B cell (primary cell): ENCODE data around the gene GSDME. TPM values are rescaled to one million over a fixed set of nuclear protein-coding genes. Genes with fewer than 3 reads are reported as not detected.
A peak's percentile ranks its signal among the peaks of the same experiment; 100 is the strongest.

Experiments used
- ATAC-seq: fragments of 200-7000 bp; cut with Tn5 transposase; one replicate; pipeline ENCODE4 v1.10.0; 2021; ENCODE audit warnings: low read depth, mild to moderate bottlenecking, moderate number of reproducible peaks, moderate library complexity
- CTCF ChIA-PET: fragments of 350-600 bp; sonication (Branson Sonifier 250); formaldehyde crosslinking; loops from one replicate; lab custom pipeline; 2021; ENCODE audit warnings: antibody characterized with exemption, inconsistent platforms; lab: Charles Lee
- POLR2A ChIA-PET: fragments of 350-600 bp; sonication (Branson Sonifier 250); formaldehyde crosslinking; loops from one replicate; lab custom pipeline; 2021; ENCODE audit warnings: antibody characterized with exemption; lab: Charles Lee
- DNase-seq: peaks from one replicate; pipeline ENCODE4 v3.0.0; 2013
- H2AFZ ChIP-seq: 2 replicates; pipeline ENCODE4 v1.6.1; 2012; ENCODE audit warnings: mild to moderate bottlenecking, low read depth, low read length; ENCODE audit not compliant: insufficient read depth, poor library complexity, severe bottlenecking
- H3K27ac ChIP-seq, 2 donors: 1 replicate in 1 of 2; 2 replicates in 1 of 2; pipeline ENCODE4 v1.5.1; 2012 to 2013; ENCODE audit warnings: low read length in 2 of 2, mild to moderate bottlenecking in 2 of 2, moderate library complexity in 1 of 2
- H3K27me3 ChIP-seq, 4 experiments: fragments of 200-600 bp in 1 of 4; sonication (generic) in 1 of 4; replicated peaks in 1 of 4; 1 replicate in 2 of 4; 2 replicates in 2 of 4; pipeline versions ENCODE4 v1.6.1 to v1.7.0; 2013 to 2016; ENCODE audit warnings: low read length in 3 of 4, mild to moderate bottlenecking in 2 of 4, mixed read lengths in 1 of 4, moderate library complexity in 1 of 4; ENCODE audit not compliant: insufficient read depth in 4 of 4, control insufficient read depth in 3 of 4; ENCODE audit errors: control extremely low read depth in 1 of 4
- H3K36me3 ChIP-seq, 2 experiments: replicated peaks in 1 of 2; 1 replicate in 1 of 2; 2 replicates in 1 of 2; pipeline versions ENCODE4 v1.6.1 to v1.7.1; 2013; ENCODE audit warnings: low read length in 1 of 2; ENCODE audit not compliant: insufficient read depth in 2 of 2, control insufficient read depth in 1 of 2; ENCODE audit errors: control extremely low read depth in 1 of 2, extremely low read depth in 1 of 2
- H3K4me1 ChIP-seq, 2 donors: fragments of 200-600 bp in 1 of 2; sonication (generic) in 1 of 2; 1 replicate in 1 of 2; 2 replicates in 1 of 2; pipeline versions ENCODE4 v1.5.1 to v1.6.1; 2013 to 2017; ENCODE audit warnings: low read length in 2 of 2; ENCODE audit not compliant: control insufficient read depth in 2 of 2, insufficient read depth in 2 of 2
- H3K4me2 ChIP-seq: replicated peaks from 2 replicates; pipeline ENCODE3; 2012; ENCODE audit warnings: mild to moderate bottlenecking, low read depth, low read length; ENCODE audit not compliant: poor library complexity, severe bottlenecking
- H3K4me3 ChIP-seq, 5 experiments: fragments of 200-600 bp in 1 of 5; sonication (generic) in 1 of 5; 1 replicate in 3 of 5; 2 replicates in 2 of 5; pipeline versions ENCODE4 v1.5.1 to v1.7.0; 2011 to 2016; ENCODE audit warnings: low read length in 4 of 5, mild to moderate bottlenecking in 4 of 5, low read depth in 2 of 5, control low read depth in 1 of 5, moderate library complexity in 1 of 5; ENCODE audit not compliant: insufficient read depth in 1 of 5; ENCODE audit errors: control extremely low read depth in 1 of 5, extremely low read depth in 1 of 5
- H3K79me2 ChIP-seq: fragments of 200-600 bp; sonication (generic); one replicate; pipeline ENCODE4 v1.6.0; 2016; ENCODE audit warnings: low read length; ENCODE audit not compliant: control insufficient read depth, insufficient read depth
- H3K9ac ChIP-seq: fragments of 200-600 bp; sonication (generic); 2 replicates; pipeline ENCODE4 v1.6.1; 2017; ENCODE audit warnings: mild to moderate bottlenecking, low read length, moderate library complexity
- H3K9me3 ChIP-seq, 3 donors: one replicate each; pipeline versions ENCODE4 v1.6.1 to v1.7.1; 2013; ENCODE audit warnings: low read length in 2 of 3; ENCODE audit not compliant: control insufficient read depth in 2 of 3, insufficient read depth in 1 of 3; ENCODE audit errors: control extremely low read depth in 1 of 3
- H4K20me1 ChIP-seq: 2 replicates; pipeline ENCODE4 v1.6.0; 2012; ENCODE audit warnings: mild to moderate bottlenecking, low read length; ENCODE audit not compliant: insufficient read depth, control insufficient read depth, poor library complexity, severe bottlenecking
- H3K27ac Mint-ChIP-seq: one replicate; pipeline ENCODE4 v1.8.0; 2021; ENCODE audit warnings: mixed read lengths
- H3K27me3 Mint-ChIP-seq: one replicate; pipeline ENCODE4 v1.8.0; 2021; ENCODE audit warnings: mixed read lengths
- H3K4me1 Mint-ChIP-seq: one replicate; pipeline ENCODE4 v1.8.0; 2021; ENCODE audit warnings: mixed read lengths
- H3K4me3 Mint-ChIP-seq: one replicate; pipeline ENCODE4 v1.8.0; 2021; ENCODE audit warnings: mixed read lengths
- H3K9me3 Mint-ChIP-seq: one replicate; pipeline ENCODE4 v1.8.0; 2022; ENCODE audit warnings: mixed read lengths; ENCODE audit not compliant: insufficient read depth
- CTCF ChIP-seq: fragments of 200-600 bp; IDR thresholded peaks from one replicate; pipeline ENCODE4 v1.8.0; 2022; ENCODE audit warnings: antibody characterized with exemption, mild to moderate bottlenecking
- EZH2 ChIP-seq: IDR thresholded peaks from 2 replicates; pipeline ENCODE4 v1.6.1; 2012; ENCODE audit warnings: borderline replicate concordance, low read depth, mild to moderate bottlenecking, moderate library complexity, low read length; ENCODE audit not compliant: insufficient read depth, poor library complexity, severe bottlenecking
- WGBS: methylation state at CpG from one replicate; pipeline ENCODE4 v1.1.5; 2013; ENCODE audit warnings: missing lambda C conversion rate; ENCODE audit not compliant: insufficient coverage; 5-methylcytosine and 5-hydroxymethylcytosine counted together
- intact Hi-C: fragments of 100-400 bp; cut with micrococcal nuclease; formaldehyde crosslinking; loops from one replicate; pipeline ENCODE4 v1.10.0; 2022
- polyA minus RNA-seq: library from RNA; depleted of rRNA, polyadenylated mRNA; stranded (reverse); fragments of >200 nt; gene quantifications from 2 replicates; pipeline ENCODE4 v1.2.3, GENCODE V29; 2012
- polyA plus RNA-seq: library from polyadenylated mRNA; depleted of rRNA; stranded (reverse); fragments of >200 nt; gene quantifications from 2 replicates; pipeline ENCODE4 v1.2.3, GENCODE V29; 2012
- total RNA-seq, 2 donors: library from RNA; stranded (reverse); fragments of 120-200 nt in 1 of 2; gene quantifications; 1 replicate in 1 of 2; 2 replicates in 1 of 2; pipeline versions ENCODE4 v1.2.3 to v1.2.4, GENCODE V29; 2013 to 2022

The GSDME gene
- total RNA-seq (10.6 and 11.9 TPM in 2 replicates), polyA plus RNA-seq (3.0 and 7.0 TPM in 2 replicates), polyA minus RNA-seq (3.8 and 5.7 TPM in 2 replicates)
- total RNA-seq (2013), result 11.0 TPM

- H3K27me3 Mint-ChIP-seq, result peaks cover 45% of the 10 kb centered on the region
Observed at GRCh38 chr7:24757353-24758275, at the start of gene GSDME. Gene GSDME (minus strand): TSS chr7:24757464. CDS start chr7:24749774, 7,690 bp downstream.

More at GRCh38 chr7:24757353-24758275, at the start of gene GSDME:
- H3K4me3 Mint-ChIP-seq, result peak within 1 kb of the TSS; percentile 92
- WGBS, result 11% methylated on average over 81 of the region's 81 CpGs
- H3K4me1 Mint-ChIP-seq, result peaks cover 27% of the 10 kb centered on the region
- Histone ChIP-seq H3K27me3 (peaks cover 0 to 52% (median 31%) of the 10 kb centered on the region in 4 experiments), H4K20me1 (no peaks in the 10 kb centered on the region), H3K79me2 (no peaks in the 10 kb centered on the region), H3K4me3 (peak within 1 kb of the TSS; percentile 26 to 84 (median 54)), H3K27ac (no peak within 1 kb of the TSS), H3K4me1 (peaks cover 16 to 19% of the 10 kb centered on the region in 2 donors), H3K4me2 (peak within 1 kb of the TSS; percentile 90), H3K9me3 (peaks cover 0 to 3% (median 0%) of the 10 kb centered on the region in 3 donors), H3K9ac (peak within 1 kb of the TSS; percentile 70), H2AFZ (peak within 1 kb of the TSS; percentile 80), H3K36me3 (no peaks in the 10 kb centered on the region)
- intact Hi-C loops, result loop anchor here (1.0 kb wide), 1 partner anchor 37 kb away; no protein-coding TSS in a partner anchor
- CTCF ChIA-PET, result interaction anchor here (0.8 to 1.4 kb wide), 7 partner anchors 35 to 338 kb away, joined by 3 to 7 read pairs (median 4); no protein-coding TSS in a partner anchor
- ATAC-seq (peak; percentile 86), DNase-seq (peak; percentile 56)
- peak; percentile 55 for TF ChIP-seq EZH2
- no peak for TF ChIP-seq CTCF
- H3K27ac Mint-ChIP-seq, result peak within 1 kb of the TSS; percentile 67
- no peaks in the 10 kb centered on the region for H3K9me3 Mint-ChIP-seq
- POLR2A ChIA-PET, result interaction anchor here (0.5 kb wide), 1 partner anchor 468 kb away, joined by 3 read pairs; no protein-coding TSS in a partner anchor
